HG03159 (cell line): ENCODE measurements around the gene AOC3.

Source experiments
- ATAC-seq: cut with Tn5 transposase; IDR thresholded peaks from one replicate; pipeline ENCODE4 v1.9.1; 2021; ENCODE audit warnings: mild to moderate bottlenecking, moderate library complexity; ENCODE audit not compliant: unreplicated experiment

AOC3 gene

DNA sequence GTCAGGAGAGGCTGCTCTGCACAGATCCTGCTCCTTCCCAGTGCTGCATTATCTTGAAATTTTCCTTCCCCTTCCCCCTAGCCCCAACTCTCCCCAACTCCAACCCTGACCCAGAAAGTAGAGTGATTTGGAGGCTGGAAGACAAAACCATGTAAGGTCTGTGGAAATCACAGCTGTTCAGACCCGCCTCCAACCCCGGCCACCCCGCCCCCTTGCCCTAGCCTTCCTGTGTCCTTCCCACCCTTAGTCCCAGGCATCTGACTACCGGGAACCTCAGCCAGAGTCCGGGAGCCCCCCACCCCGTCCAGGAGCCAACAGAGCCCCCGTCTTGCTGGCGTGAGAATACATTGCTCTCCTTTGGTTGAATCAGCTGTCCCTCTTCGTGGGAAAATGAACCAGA lies at the start of gene AOC3:
Gene AOC3, plus strand, starts transcription at position 246 of the 400 bp plus-strand sequence. Its CDS starts 145 bp downstream, at position 391.
- ATAC-seq, result no peak

GRCh38 chr17:42803074-42803883 lies 47.7 kb upstream of the AOC3 start:
- ATAC-seq, result no peak

GRCh38 chr17:42804918-42805367 lies 46.1 kb upstream of the AOC3 start:
- no peak for ATAC-seq

GRCh38 chr17:42806249-42806648 lies 44.8 kb upstream of the AOC3 start:
- no peak for ATAC-seq

GRCh38 chr17:42809250-42809649 lies 41.7 kb upstream of the AOC3 start:
- no peak for ATAC-seq

- no peak for ATAC-seq
Measured at GRCh38 chr17:42814633-42815399, 36.2 kb upstream of the AOC3 start.

GRCh38 chr17:42817866-42818265 lies 33.1 kb upstream of the AOC3 start:
- no peak for ATAC-seq

DNA sequence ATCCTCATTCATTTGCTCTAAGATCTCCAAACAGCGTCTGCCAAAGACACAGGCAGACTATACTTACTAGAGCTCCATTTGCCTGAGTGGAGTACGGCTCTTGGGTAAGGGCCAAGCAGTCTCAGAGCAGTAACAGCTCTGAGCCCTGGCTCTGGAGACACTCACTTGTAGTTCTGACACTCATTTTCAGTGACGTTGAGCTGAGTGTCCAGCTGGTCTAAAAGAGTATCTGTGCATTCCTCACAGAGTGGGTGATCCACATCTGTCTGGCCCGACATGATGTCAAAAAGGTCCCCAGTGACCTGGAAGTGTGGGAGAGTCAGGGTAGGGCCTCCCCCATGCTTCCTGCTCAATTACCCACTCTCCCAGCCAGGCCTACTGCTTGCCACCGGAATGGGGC lies 32.6 kb upstream of the AOC3 start:
- ATAC-seq, result no peak

- ATAC-seq, result no peak
Measured at GRCh38 chr17:42819939-42820535, 31.0 kb upstream of the AOC3 start.

- ATAC-seq, result no peak
Measured at GRCh38 chr17:42821176-42821575, 29.8 kb upstream of the AOC3 start.

DNA sequence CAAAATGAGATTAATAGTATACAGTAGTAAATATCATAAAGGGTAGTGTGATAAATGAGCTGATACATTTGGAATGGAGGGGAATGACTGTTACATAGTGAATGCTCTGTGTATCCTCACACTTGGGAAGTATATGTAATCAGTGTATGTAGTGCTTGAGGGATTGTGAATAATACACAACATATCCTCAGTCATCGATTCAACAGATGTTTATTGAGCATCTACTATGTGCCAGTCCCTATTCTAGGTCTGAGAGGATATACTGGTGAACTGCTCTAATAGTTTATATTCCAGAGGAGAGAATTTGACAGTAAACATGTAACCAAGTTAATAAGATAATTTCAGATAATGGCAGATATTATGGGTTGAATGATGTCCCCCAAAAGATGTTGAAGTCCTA lies 23.5 kb upstream of the AOC3 start:
- ATAC-seq, result no peak

- ATAC-seq, result no peak
Measured at GRCh38 chr17:42830971-42831370, 20.0 kb upstream of the AOC3 start.

GRCh38 chr17:42832213-42832933 lies 18.6 kb upstream of the AOC3 start:
- ATAC-seq, result no peak

GRCh38 chr17:42832934-42833766 lies 17.8 kb upstream of the AOC3 start, which contains the start of gene PSME3:
PSME3 (plus strand) TSS chr17:42833397; CDS start chr17:42833632, 235 bp downstream.
- ATAC-seq, result peak; percentile 78

GRCh38 chr17:42833767-42834422 lies 17.1 kb upstream of the AOC3 start:
- peak; percentile 7 for ATAC-seq

- no peak for ATAC-seq
Measured at GRCh38 chr17:42835732-42836131, 15.3 kb upstream of the AOC3 start.

GRCh38 chr17:42841975-42842685 lies 8.9 kb upstream of the AOC3 start:
- no peak for ATAC-seq

- no peak for ATAC-seq
Measured at GRCh38 chr17:42843358-42843934, 7.6 kb upstream of the AOC3 start.
